Suprapubic skin (tissue), 4 donors: ENCODE data around the gene ARHGAP42. TPM values are rescaled to one million over a fixed set of nuclear protein-coding genes. Genes with fewer than 3 reads are reported as not detected.

ENCODE experiments used
- DNase-seq, 2 donors: peaks; one replicate each; pipeline ENCODE4 v3.0.0-alpha.2; 2019; ENCODE audit warnings: low spot score in 2 of 2
- H3K27ac ChIP-seq: fragments of 200-600 bp; sonication (generic); one replicate; pipeline ENCODE4 v1.5.1; 2019
- H3K27me3 ChIP-seq: fragments of 200-600 bp; sonication (generic); one replicate; pipeline ENCODE4 v1.5.1; 2019
- H3K36me3 ChIP-seq: fragments of 200-600 bp; sonication (generic); one replicate; pipeline ENCODE4 v1.5.1; 2019
- H3K4me1 ChIP-seq: fragments of 200-600 bp; sonication (generic); one replicate; pipeline ENCODE4 v1.5.1; 2019
- H3K4me3 ChIP-seq: fragments of 200-600 bp; sonication (generic); one replicate; pipeline ENCODE4 v1.5.1; 2019; ENCODE audit warnings: mild to moderate bottlenecking
- H3K9me3 ChIP-seq: fragments of 200-600 bp; sonication (generic); one replicate; pipeline ENCODE4 v1.5.1; 2019
- EP300 ChIP-seq: sonication (generic); formaldehyde crosslinking; IDR thresholded peaks from one replicate; pipeline ENCODE4 v1.6.1; 2017; ENCODE audit warnings: antibody characterized with exemption
- POLR2A ChIP-seq, 2 donors: fragments of 450-650 bp; IDR thresholded peaks; one replicate each; pipeline ENCODE4 v1.6.1; 2017; ENCODE audit warnings: antibody characterized with exemption in 2 of 2, mild to moderate bottlenecking in 2 of 2, moderate library complexity in 2 of 2
- POLR2AphosphoS5 ChIP-seq, 3 donors: sonication (generic); formaldehyde crosslinking; IDR thresholded peaks; one replicate each; pipeline ENCODE4 v1.6.1; 2017; ENCODE audit warnings: antibody characterized with exemption in 3 of 3
- WGBS: methylation state at CpG from one replicate; pipeline ENCODE4 v1.1.5; 2018; 5-methylcytosine and 5-hydroxymethylcytosine counted together
- total RNA-seq, 4 donors: library from RNA; depleted of rRNA; stranded (reverse); fragments of >200 nt; gene quantifications; one replicate each; pipeline ENCODE4 v1.1.0, GENCODE V29; 2016
- TF ChIP-seq, protein P1 (sequence below), 2 donors: fragments of 200-600 bp in 1 of 2; fragments of 450-650 bp in 1 of 2; sonication (generic) in 1 of 2; IDR thresholded peaks; one replicate each; pipeline ENCODE4 v1.5.1; 2016 to 2019; ENCODE audit warnings: antibody characterized with exemption in 2 of 2, mild to moderate bottlenecking in 1 of 2, moderate library complexity in 1 of 2

ARHGAP42 gene
- total RNA-seq, 4 donors from 2014 or later = 12.4 to 18.4 (median 14.4) TPM

DNA sequence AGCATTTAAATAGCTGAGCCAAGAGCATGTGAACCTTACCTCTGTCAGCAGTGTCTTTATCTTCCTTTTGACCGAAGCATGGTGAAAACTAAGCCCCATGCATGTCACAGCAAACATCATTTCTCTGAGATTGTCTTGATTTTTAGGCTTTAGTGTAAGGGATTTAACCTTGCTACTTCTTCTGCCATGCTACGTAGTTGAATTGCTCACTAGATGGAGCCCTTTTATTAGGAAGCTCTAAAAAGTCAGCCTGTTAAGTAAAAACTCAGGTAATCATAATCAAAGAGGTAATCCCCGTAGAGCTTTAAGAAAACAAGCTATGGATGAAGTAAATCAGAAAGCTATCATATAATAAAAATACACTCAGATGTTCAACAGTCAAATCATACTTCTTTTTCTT, 293.1 kb downstream of the ARHGAP42 start:
- Histone ChIP-seq H3K4me3 (no peak overlapping the region), H3K36me3 (peaks cover 36% of the 10 kb centered on the region), H3K27ac (no peak overlapping the region), H3K27me3 (no peaks in the 10 kb centered on the region), H3K9me3 (no peaks in the 10 kb centered on the region), H3K4me1 (no peaks in the 10 kb centered on the region)
- no peak for TF ChIP-seq POLR2A (IDR thresholded peaks at IDR 0.05)
- no peak for TF ChIP-seq POLR2AphosphoS5 (IDR thresholded peaks at IDR 0.05)
- TF ChIP-seq, protein P1, sequence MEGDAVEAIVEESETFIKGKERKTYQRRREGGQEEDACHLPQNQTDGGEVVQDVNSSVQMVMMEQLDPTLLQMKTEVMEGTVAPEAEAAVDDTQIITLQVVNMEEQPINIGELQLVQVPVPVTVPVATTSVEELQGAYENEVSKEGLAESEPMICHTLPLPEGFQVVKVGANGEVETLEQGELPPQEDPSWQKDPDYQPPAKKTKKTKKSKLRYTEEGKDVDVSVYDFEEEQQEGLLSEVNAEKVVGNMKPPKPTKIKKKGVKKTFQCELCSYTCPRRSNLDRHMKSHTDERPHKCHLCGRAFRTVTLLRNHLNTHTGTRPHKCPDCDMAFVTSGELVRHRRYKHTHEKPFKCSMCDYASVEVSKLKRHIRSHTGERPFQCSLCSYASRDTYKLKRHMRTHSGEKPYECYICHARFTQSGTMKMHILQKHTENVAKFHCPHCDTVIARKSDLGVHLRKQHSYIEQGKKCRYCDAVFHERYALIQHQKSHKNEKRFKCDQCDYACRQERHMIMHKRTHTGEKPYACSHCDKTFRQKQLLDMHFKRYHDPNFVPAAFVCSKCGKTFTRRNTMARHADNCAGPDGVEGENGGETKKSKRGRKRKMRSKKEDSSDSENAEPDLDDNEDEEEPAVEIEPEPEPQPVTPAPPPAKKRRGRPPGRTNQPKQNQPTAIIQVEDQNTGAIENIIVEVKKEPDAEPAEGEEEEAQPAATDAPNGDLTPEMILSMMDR (IDR thresholded peaks at IDR 0.05) = no peak
- no peak for TF ChIP-seq EP300
- DNase-seq = no peak
- 83% methylated on average over 3 of the region's 3 CpGs for WGBS

DNA sequence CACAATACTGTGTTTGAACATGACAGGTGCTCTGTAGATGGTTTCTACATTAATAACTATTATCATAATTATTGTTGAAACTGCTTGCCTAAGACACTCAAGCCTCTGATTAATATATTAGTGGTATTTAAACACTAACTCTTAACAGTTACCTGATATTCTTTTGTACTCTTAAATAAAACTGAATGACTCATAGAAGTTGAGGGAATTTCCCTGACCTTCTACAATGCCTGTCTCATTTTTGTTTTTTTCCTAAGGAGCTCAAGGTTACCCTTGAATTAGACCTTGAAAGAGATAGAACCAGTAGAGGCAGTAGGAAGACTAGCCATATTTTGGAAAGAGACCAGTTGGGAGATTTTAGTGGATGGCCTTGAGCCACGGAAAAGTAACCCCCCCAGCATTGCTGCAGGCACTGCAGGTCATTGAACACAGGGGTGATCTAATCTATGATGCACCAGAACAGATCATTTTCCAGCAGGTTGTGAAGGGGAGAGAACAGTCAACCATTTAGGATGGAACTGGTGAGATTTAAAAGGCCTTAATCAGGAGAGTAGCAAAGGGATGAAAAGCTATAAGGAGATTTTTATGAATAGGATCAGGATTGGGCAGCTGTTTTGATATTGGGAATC, 294.2 kb downstream of the ARHGAP42 start:
- Histone ChIP-seq H3K4me3 (no peak overlapping the region), H3K36me3 (peaks cover 28% of the 10 kb centered on the region), H3K4me1 (no peaks in the 10 kb centered on the region), H3K27me3 (no peaks in the 10 kb centered on the region), H3K27ac (no peak overlapping the region), H3K9me3 (no peaks in the 10 kb centered on the region)
- TF ChIP-seq POLR2A (IDR thresholded peaks at IDR 0.05) (no peak), POLR2AphosphoS5 (IDR thresholded peaks at IDR 0.05) (no peak), EP300 (no peak)
- TF ChIP-seq, protein P1 (IDR thresholded peaks at IDR 0.05) = no peak
- 80% methylated on average over 1 of the region's 1 CpG for WGBS
- DNase-seq = no peak

DNA sequence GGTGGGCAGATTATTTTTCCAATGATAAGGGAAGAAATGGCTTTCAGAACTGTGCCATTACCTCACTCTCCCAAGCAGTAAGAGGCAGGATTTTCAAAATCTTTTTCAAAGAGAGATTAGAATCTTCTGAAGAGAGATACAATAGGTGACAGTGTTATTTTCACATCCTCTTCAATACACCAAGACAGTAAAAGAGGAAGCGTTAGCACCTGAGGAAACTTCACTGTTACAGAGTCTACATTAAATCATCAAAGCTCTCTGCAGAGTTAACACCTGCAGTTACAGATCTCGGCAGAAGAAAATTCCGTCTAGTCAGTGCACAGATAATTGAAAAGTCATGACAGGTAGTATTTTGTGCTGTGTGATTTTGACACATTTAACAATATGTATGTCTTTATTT, 297.6 kb downstream of the ARHGAP42 start:
- Histone ChIP-seq H3K9me3 (no peaks in the 10 kb centered on the region), H3K27ac (no peak overlapping the region), H3K27me3 (no peaks in the 10 kb centered on the region), H3K4me1 (no peaks in the 10 kb centered on the region), H3K4me3 (no peak overlapping the region), H3K36me3 (peaks cover 7% of the 10 kb centered on the region)
- 95% methylated on average over 3 of the region's 3 CpGs for WGBS
- DNase-seq = no peak
- TF ChIP-seq POLR2A (IDR thresholded peaks at IDR 0.05) = no peak
- TF ChIP-seq POLR2AphosphoS5 (IDR thresholded peaks at IDR 0.05) = no peak
- TF ChIP-seq, protein P1 (IDR thresholded peaks at IDR 0.05) = no peak
- no peak for TF ChIP-seq EP300

DNA sequence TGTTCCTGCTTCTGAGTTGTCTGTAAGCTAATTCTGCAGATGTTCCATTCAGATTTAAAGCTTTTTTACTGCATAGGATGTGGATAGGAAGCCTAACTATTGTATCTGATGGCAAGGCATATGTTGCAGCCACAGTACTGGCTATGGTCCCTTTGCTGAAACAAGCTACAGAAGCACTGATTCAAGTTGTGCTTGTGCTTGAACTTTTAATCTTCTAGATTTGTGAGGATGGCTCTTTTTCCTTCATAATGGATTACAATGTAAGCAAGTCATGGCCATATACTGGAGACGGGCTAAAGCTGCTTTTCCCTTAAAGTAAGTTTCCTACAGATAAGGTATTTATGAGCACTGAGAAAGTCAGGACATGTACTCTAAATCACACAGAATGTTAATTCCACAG, 303.8 kb downstream of the ARHGAP42 start:
- no peaks in the 10 kb centered on the region for H3K27me3 ChIP-seq
- H3K9me3 ChIP-seq = no peaks in the 10 kb centered on the region
- 93% methylated on average over 1 of the region's 1 CpG for WGBS
- no peak for DNase-seq
- no peak overlapping the region for H3K4me3 ChIP-seq
- H3K36me3 ChIP-seq = peaks cover 3% of the 10 kb centered on the region
- no peak overlapping the region for H3K27ac ChIP-seq
- no peak for TF ChIP-seq POLR2A (IDR thresholded peaks at IDR 0.05)
- TF ChIP-seq, protein P1 (IDR thresholded peaks at IDR 0.05) = no peak
- TF ChIP-seq EP300 = no peak
- no peak for TF ChIP-seq POLR2AphosphoS5 (IDR thresholded peaks at IDR 0.05)
- no peaks in the 10 kb centered on the region for H3K4me1 ChIP-seq

DNA sequence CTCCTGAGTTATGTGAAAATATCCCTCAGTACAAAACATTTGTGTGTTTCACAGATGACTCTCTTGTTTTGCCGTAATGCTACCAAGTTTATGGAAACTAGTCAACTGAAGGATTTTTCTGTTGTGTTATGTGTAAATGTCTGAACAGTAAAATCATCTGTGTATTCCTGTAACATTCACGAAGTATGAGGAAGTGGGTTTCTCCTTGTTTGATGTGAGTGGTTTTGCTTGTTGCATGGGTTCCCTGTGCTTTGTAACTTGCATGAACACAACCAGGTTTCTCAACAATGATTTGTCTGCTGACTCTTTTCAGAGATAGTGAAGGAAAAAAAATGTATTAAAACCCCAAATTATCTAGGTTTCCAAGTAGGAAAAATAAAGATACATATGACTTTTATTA, 304.5 kb downstream of the ARHGAP42 start:
- 59% methylated on average over 2 of the region's 2 CpGs for WGBS
- no peak overlapping the region for H3K4me3 ChIP-seq
- DNase-seq = no peak
- no peaks in the 10 kb centered on the region for H3K9me3 ChIP-seq
- TF ChIP-seq EP300 (no peak), POLR2AphosphoS5 (IDR thresholded peaks at IDR 0.05) (no peak)
- H3K27me3 ChIP-seq = no peaks in the 10 kb centered on the region
- H3K36me3 ChIP-seq = peaks cover 3% of the 10 kb centered on the region
- no peaks in the 10 kb centered on the region for H3K4me1 ChIP-seq
- H3K27ac ChIP-seq = no peak overlapping the region

DNA sequence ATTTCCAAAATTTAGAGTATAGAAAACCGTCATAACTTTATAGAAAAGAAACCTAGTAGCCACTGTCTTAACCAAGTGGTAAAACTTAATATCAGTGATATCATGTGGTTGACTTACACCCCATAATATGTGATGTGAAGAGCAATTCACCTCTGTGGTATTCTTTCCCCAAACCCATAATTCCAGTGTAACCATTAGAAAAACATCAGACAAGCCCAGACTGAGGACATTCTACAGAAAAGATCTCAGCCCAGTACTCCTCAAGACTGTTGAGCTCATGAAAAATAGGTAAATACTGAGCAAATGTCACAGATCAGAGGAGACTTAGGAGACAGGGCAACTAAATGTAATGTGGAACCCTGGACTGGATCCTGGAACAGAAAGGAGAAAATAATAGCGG, 307.9 kb downstream of the ARHGAP42 start:
- H3K4me3 ChIP-seq = no peak overlapping the region
- WGBS = 93% methylated on average over 2 of the region's 2 CpGs
- no peak for DNase-seq
- H3K4me1 ChIP-seq = no peaks in the 10 kb centered on the region
- no peak overlapping the region for H3K27ac ChIP-seq
- no peak for TF ChIP-seq POLR2A (IDR thresholded peaks at IDR 0.05)
- TF ChIP-seq POLR2AphosphoS5 (IDR thresholded peaks at IDR 0.05) = no peak
- no peak for TF ChIP-seq EP300
- TF ChIP-seq, protein P1 (IDR thresholded peaks at IDR 0.05) = no peak
- no peaks in the 10 kb centered on the region for H3K9me3 ChIP-seq
- peaks cover 3% of the 10 kb centered on the region for H3K36me3 ChIP-seq
- H3K27me3 ChIP-seq = no peaks in the 10 kb centered on the region
